SK-N-MC (cell line): Measurements from ENCODE around the gene ADCY5.

Experiments used
- EZH2 ChIP-seq: fragments of 200-600 bp; sonication (generic); IDR thresholded peaks from one replicate; pipeline ENCODE4 v1.6.1; 2017; ENCODE audit warnings: antibody characterized with exemption
- POLR2AphosphoS5 ChIP-seq: IDR thresholded peaks from 2 replicates; pipeline ENCODE4 v1.6.1; 2012; ENCODE audit warnings: mild to moderate bottlenecking, low read depth, low read length, borderline replicate concordance

DNA sequence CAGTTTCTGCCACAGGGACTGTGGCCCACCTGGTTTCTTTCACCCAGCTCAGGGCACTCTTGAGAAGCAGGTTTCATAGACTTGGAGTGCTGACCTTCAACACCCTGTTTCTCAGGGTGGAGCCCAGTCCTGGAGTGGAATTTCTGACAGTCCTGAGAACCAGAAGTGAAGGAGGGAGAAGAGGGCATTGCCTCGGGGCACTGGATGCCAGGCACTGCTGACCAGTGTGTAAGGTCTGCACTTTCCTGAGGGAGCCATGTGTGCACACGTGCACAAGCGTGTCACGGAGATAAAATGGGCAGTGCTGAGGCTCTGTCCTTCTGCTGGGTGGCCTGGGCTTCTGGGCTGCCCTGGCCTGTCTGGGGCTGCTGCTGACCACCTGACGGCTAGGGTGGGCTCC lies 128.7 kb downstream of the ADCY5 start:
- TF ChIP-seq EZH2 (no peak), POLR2AphosphoS5 (no peak)
